Esophagus squamous epithelium (tissue), 4 donors: ENCODE data around the gene MCTP2.

Experiments
- CTCF ChIP-seq, 6 experiments: fragments of 450-650 bp in 4 of 6; fragments of 200-600 bp in 2 of 6; sonication (generic) in 2 of 6; IDR thresholded peaks; one replicate each; pipeline ENCODE4 v1.5.1; 2016 to 2019; ENCODE audit warnings: antibody characterized with exemption in 6 of 6, mild to moderate bottlenecking in 4 of 6, moderate library complexity in 4 of 6
- POLR2A ChIP-seq, 4 donors: fragments of 450-650 bp; IDR thresholded peaks; one replicate each; pipeline ENCODE4 v1.6.1; 2017; ENCODE audit warnings: antibody characterized with exemption in 4 of 4, mild to moderate bottlenecking in 4 of 4, moderate library complexity in 3 of 4

GRCh38 chr15:94370936-94371285 is 139.6 kb downstream of the MCTP2 start:
- TF ChIP-seq POLR2A (IDR thresholded peaks at IDR 0.05) (no peak), CTCF (IDR thresholded peaks at IDR 0.05) (no peak)
